H9 (cell line): ENCODE results near the gene CPAMD8. TPM values are rescaled to one million over a fixed set of nuclear protein-coding genes. Genes with fewer than 3 reads are reported as not detected.

Experiments
- DNase-seq: peaks from one replicate; pipeline ENCODE4 v3.0.0-alpha.2; 2017
- H2AFZ ChIP-seq: one replicate; pipeline ENCODE4 v1.6.1; 2013; ENCODE audit warnings: mild to moderate bottlenecking, low read length, control low read depth, moderate library complexity
- H2AK5ac ChIP-seq: 2 replicates; pipeline ENCODE4 v1.6.1; 2013; ENCODE audit warnings: low read length, control low read depth, mixed read lengths; ENCODE audit not compliant: insufficient read length
- H2BK120ac ChIP-seq: one replicate; pipeline ENCODE4 v1.6.1; 2013; ENCODE audit warnings: low read depth, mild to moderate bottlenecking, low read length, control low read depth, inconsistent platforms; ENCODE audit not compliant: poor library complexity, severe bottlenecking
- H2BK12ac ChIP-seq: 2 replicates; pipeline ENCODE4 v1.6.1; 2013; ENCODE audit warnings: low read length, control low read depth, mixed read lengths, low read depth; ENCODE audit not compliant: insufficient read length
- H2BK15ac ChIP-seq: 2 replicates; pipeline ENCODE4 v1.6.1; 2013; ENCODE audit warnings: low read depth, low read length, control low read depth
- H2BK20ac ChIP-seq: one replicate; pipeline ENCODE4 v1.6.1; 2013; ENCODE audit warnings: low read depth, mild to moderate bottlenecking, low read length, control low read depth, inconsistent platforms; ENCODE audit not compliant: poor library complexity, severe bottlenecking
- H2BK5ac ChIP-seq: 2 replicates; pipeline ENCODE4 v1.6.1; 2013; ENCODE audit warnings: low read length, control low read depth, mixed read lengths; ENCODE audit not compliant: insufficient read length
- H3K14ac ChIP-seq: 2 replicates; pipeline ENCODE4 v1.6.1; 2013; ENCODE audit warnings: low read length, control low read depth; ENCODE audit not compliant: insufficient read depth
- H3K18ac ChIP-seq: 2 replicates; pipeline ENCODE4 v1.6.1; 2013; ENCODE audit warnings: low read depth, mild to moderate bottlenecking, mixed read lengths, low read length, control low read depth; ENCODE audit not compliant: insufficient read length
- H3K23ac ChIP-seq: 2 replicates; pipeline ENCODE4 v1.6.1; 2013; ENCODE audit warnings: low read length, control low read depth, mixed read lengths, low read depth; ENCODE audit not compliant: insufficient read length
- H3K23me2 ChIP-seq: 2 replicates; pipeline ENCODE4 v1.6.1; 2013; ENCODE audit warnings: low read depth, mild to moderate bottlenecking, mixed read lengths, low read length, control low read depth; ENCODE audit not compliant: insufficient read length, poor library complexity, severe bottlenecking
- H3K27ac ChIP-seq: 2 replicates; pipeline ENCODE4 v1.5.1; 2013; ENCODE audit warnings: low read length, control low read depth, mixed read lengths, low read depth; ENCODE audit not compliant: insufficient read length
- H3K27me3 ChIP-seq: 2 replicates; pipeline ENCODE4 v1.6.1; 2013; ENCODE audit warnings: low read length, control low read depth, inconsistent platforms; ENCODE audit not compliant: insufficient read depth
- H3K4ac ChIP-seq: 2 replicates; pipeline ENCODE4 v1.6.1; 2013; ENCODE audit warnings: low read depth, mild to moderate bottlenecking, control low read depth, inconsistent platforms, low read length, moderate library complexity
- H3K4me1 ChIP-seq: 2 replicates; pipeline ENCODE4 v1.6.1; 2013; ENCODE audit warnings: low read length, control low read depth, inconsistent platforms; ENCODE audit not compliant: insufficient read depth
- H3K4me2 ChIP-seq: 2 replicates; pipeline ENCODE4 v1.6.1; 2013; ENCODE audit warnings: low read length, control low read depth, mixed read lengths; ENCODE audit not compliant: insufficient read length, insufficient read depth
- H3K56ac ChIP-seq: 2 replicates; pipeline ENCODE4 v1.6.1; 2013; ENCODE audit warnings: low read depth, mild to moderate bottlenecking, mixed read lengths, low read length, control low read depth; ENCODE audit not compliant: insufficient read length
- H3K79me1 ChIP-seq: 2 replicates; pipeline ENCODE4 v1.6.1; 2013; ENCODE audit warnings: low read depth, mild to moderate bottlenecking, moderate library complexity, low read length, control low read depth, inconsistent platforms; ENCODE audit not compliant: insufficient read depth, poor library complexity, severe bottlenecking
- H3K79me2 ChIP-seq: 2 replicates; pipeline ENCODE4 v1.6.1; 2013; ENCODE audit warnings: low read length, control low read depth, inconsistent platforms; ENCODE audit not compliant: insufficient read depth
- H3K9ac ChIP-seq: 2 replicates; pipeline ENCODE4 v1.6.1; 2013; ENCODE audit warnings: low read length, control low read depth, mixed read lengths; ENCODE audit not compliant: insufficient read length; ENCODE audit errors: extremely low read depth
- H3K9me3 ChIP-seq: one replicate; pipeline ENCODE4 v1.6.1; 2013; ENCODE audit warnings: low read depth, low read length, inconsistent platforms; ENCODE audit not compliant: control insufficient read depth
- H3T11ph ChIP-seq: one replicate; pipeline ENCODE4 v1.6.1; 2013; ENCODE audit warnings: mild to moderate bottlenecking, low read length, control low read depth, inconsistent platforms
- H4K20me1 ChIP-seq: one replicate; pipeline ENCODE4 v1.6.1; 2013; ENCODE audit not compliant: control insufficient read depth, insufficient read length, insufficient read depth
- H4K5ac ChIP-seq: 2 replicates; pipeline ENCODE4 v1.6.1; 2013; ENCODE audit warnings: low read depth, mild to moderate bottlenecking, mixed read lengths, low read length, control low read depth; ENCODE audit not compliant: insufficient read length
- H4K8ac ChIP-seq: replicated peaks from 2 replicates; pipeline ENCODE4 v1.6.1; 2013; ENCODE audit warnings: low read length, control low read depth, mixed read lengths, low read depth; ENCODE audit not compliant: insufficient read length
- H4K91ac ChIP-seq: 2 replicates; pipeline ENCODE4 v1.6.1; 2013; ENCODE audit warnings: low read depth, mild to moderate bottlenecking, moderate library complexity, mixed read lengths, low read length, control low read depth; ENCODE audit not compliant: insufficient read length
- H3K27ac Mint-ChIP-seq, 3 experiments: 2 replicates in 2 of 3; 3 replicates in 1 of 3; pipeline ENCODE4 v1.8.0; 2020 to 2021; ENCODE audit warnings: mixed read lengths in 3 of 3, mild to moderate bottlenecking in 1 of 3, moderate library complexity in 1 of 3
- H3K27me3 Mint-ChIP-seq: 2 replicates; pipeline ENCODE4 v1.8.0; 2021; ENCODE audit warnings: low read depth, mild to moderate bottlenecking, moderate library complexity, mixed read lengths
- H3K36me3 Mint-ChIP-seq, 3 experiments: 2 replicates in 2 of 3; 3 replicates in 1 of 3; pipeline ENCODE4 v1.8.0; 2020 to 2021; ENCODE audit warnings: low read depth in 3 of 3, mixed read lengths in 3 of 3; ENCODE audit not compliant: insufficient read depth in 1 of 3
- H3K4me1 Mint-ChIP-seq, 2 experiments: 2 replicates each; pipeline ENCODE4 v1.8.0; 2020; ENCODE audit warnings: mixed read lengths in 2 of 2
- H3K4me3 Mint-ChIP-seq, 2 experiments: 2 replicates in 1 of 2; 3 replicates in 1 of 2; pipeline ENCODE4 v1.8.0; 2020 to 2021; ENCODE audit warnings: mild to moderate bottlenecking in 2 of 2, mixed read lengths in 2 of 2, moderate library complexity in 1 of 2
- H3K9me3 Mint-ChIP-seq, 2 experiments: 2 replicates in 1 of 2; 3 replicates in 1 of 2; pipeline ENCODE4 v1.8.0; 2020; ENCODE audit warnings: mild to moderate bottlenecking in 2 of 2, mixed read lengths in 2 of 2, moderate library complexity in 1 of 2
- CTCF ChIP-seq: fragments of 200-600 bp; sonication (generic); conservative IDR thresholded peaks from 3 replicates; pipeline ENCODE4 v1.8.0; 2021; ENCODE audit warnings: antibody characterized with exemption, mild to moderate bottlenecking
- WGBS: extraction: QIAGEN DNeasy Blood & Tissue Kit; methylation state at CpG from one replicate; pipeline ENCODE4 v1.1.7; 2013; ENCODE audit warnings: missing lambda C conversion rate, low lambda C conversion rate, mixed read lengths; ENCODE audit not compliant: insufficient read length; ENCODE audit errors: extremely low coverage; 5-methylcytosine and 5-hydroxymethylcytosine counted together
- total RNA-seq: library from RNA; stranded (reverse); gene quantifications from 2 replicates; pipeline ENCODE4 v1.2.1, GENCODE V29; 2021

Gene CPAMD8
- total RNA-seq, 1 experiment from 2014 or later: 12.0 TPM

- Mint-ChIP-seq H3K27ac (no peak overlapping the region), H3K36me3 (no peaks in the 10 kb centered on the region), H3K4me3 (no peak overlapping the region), H3K4me1 (peaks cover 0 to 9% of the 10 kb centered on the region in 2 experiments; a peak in 1 of 4 replicates), H3K27me3 (peaks cover 20% of the 10 kb centered on the region), H3K9me3 (peaks cover 0 to 3% of the 10 kb centered on the region in 2 experiments; a peak in 1 of 5 replicates)
- Histone ChIP-seq H3K18ac (no peak overlapping the region), H4K91ac (no peak overlapping the region), H4K8ac (no peak overlapping the region), H3K4me1 (no peaks in the 10 kb centered on the region), H3K79me2 (no peaks in the 10 kb centered on the region), H4K5ac (no peak overlapping the region), H2BK20ac (no peak overlapping the region), H3K9me3 (no peaks in the 10 kb centered on the region), H3K14ac (no peak overlapping the region), H2BK5ac (no peak overlapping the region), H2AK5ac (no peak overlapping the region), H3K27ac (no peak overlapping the region), H3T11ph (no peak overlapping the region), H2AFZ (no peak overlapping the region), H3K79me1 (no peaks in the 10 kb centered on the region), H3K56ac (no peak overlapping the region), H3K27me3 (peaks cover 4% of the 10 kb centered on the region; the same call in 1 of the 2 replicates), H2BK15ac (no peak overlapping the region), H2BK120ac (no peak overlapping the region), H3K4me2 (no peak overlapping the region), H3K23me2 (peaks cover 3% of the 10 kb centered on the region), H2BK12ac (no peak overlapping the region), H3K4ac (no peak overlapping the region), H3K23ac (no peak overlapping the region), H4K20me1 (peaks cover 3% of the 10 kb centered on the region), H3K9ac (no peak overlapping the region)
- DNase-seq: no peak
- WGBS: no CpG with 5 or more reads among the region's 12 CpGs
- no peak for TF ChIP-seq CTCF
Observed at GRCh38 chr19:16902545-16902944, 124.1 kb downstream of the CPAMD8 start.
